Stomach smooth muscle (tissue), 2 donors: ENCODE data around the gene RAB17.

Source experiments
- H3K27ac ChIP-seq: one replicate; pipeline ENCODE4 v1.7.0; 2013; ENCODE audit warnings: mild to moderate bottlenecking, low read length, inconsistent platforms
- H3K27me3 ChIP-seq, 2 donors: one replicate each; pipeline ENCODE4 v1.7.0; 2013; ENCODE audit warnings: low read length in 2 of 2; ENCODE audit not compliant: insufficient read depth in 2 of 2, control insufficient read depth in 1 of 2
- H3K36me3 ChIP-seq, 2 donors: one replicate each; pipeline ENCODE4 v1.7.0; 2013; ENCODE audit warnings: low read length in 2 of 2; ENCODE audit not compliant: control insufficient read depth in 2 of 2, insufficient read depth in 2 of 2
- H3K4me1 ChIP-seq: one replicate; pipeline ENCODE4 v1.7.0; 2013; ENCODE audit warnings: low read length; ENCODE audit not compliant: control insufficient read depth, insufficient read depth
- H3K4me3 ChIP-seq, 2 donors: one replicate each; pipeline ENCODE4 v1.7.0; 2013; ENCODE audit warnings: low read length in 2 of 2
- H3K9ac ChIP-seq, 2 donors: one replicate each; pipeline ENCODE4 v1.7.0; 2013; ENCODE audit warnings: low read length in 2 of 2, mild to moderate bottlenecking in 1 of 2
- H3K9me3 ChIP-seq, 2 donors: one replicate each; pipeline ENCODE4 v1.7.0; 2013; ENCODE audit warnings: low read length in 2 of 2; ENCODE audit not compliant: control insufficient read depth in 2 of 2
- donor health status: healthy.
- donor health status: Pancreatic carcinoma.

RAB17 gene

DNA sequence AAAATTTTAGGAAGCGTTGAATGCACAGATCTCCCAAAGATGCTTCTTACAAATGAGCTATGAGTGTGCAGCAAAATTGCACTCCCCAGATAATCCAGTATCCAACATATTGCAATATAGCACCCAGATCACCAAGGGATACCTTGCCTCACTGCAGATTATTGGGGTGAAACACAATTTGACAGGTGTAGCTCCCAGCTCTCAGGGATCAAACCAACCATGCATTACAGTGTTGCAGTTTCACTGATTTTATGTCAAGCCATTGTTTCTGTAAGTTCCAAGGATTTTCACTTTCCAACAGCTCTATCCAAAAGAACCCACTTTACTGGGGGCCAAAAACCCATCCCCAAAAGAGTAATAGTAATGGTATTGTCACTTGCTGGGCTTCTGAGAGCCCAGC, 35.0 kb downstream of the RAB17 start:
- H3K4me3 ChIP-seq, result no peak overlapping the region
- peaks cover 18% of the 10 kb centered on the region for H3K4me1 ChIP-seq
- H3K27ac ChIP-seq, result no peak overlapping the region
- no peaks in the 10 kb centered on the region for H3K27me3 ChIP-seq
- no peaks in the 10 kb centered on the region for H3K36me3 ChIP-seq
- peaks cover 3 to 4% of the 10 kb centered on the region in 2 donors for H3K9me3 ChIP-seq
- no peak overlapping the region for H3K9ac ChIP-seq

DNA sequence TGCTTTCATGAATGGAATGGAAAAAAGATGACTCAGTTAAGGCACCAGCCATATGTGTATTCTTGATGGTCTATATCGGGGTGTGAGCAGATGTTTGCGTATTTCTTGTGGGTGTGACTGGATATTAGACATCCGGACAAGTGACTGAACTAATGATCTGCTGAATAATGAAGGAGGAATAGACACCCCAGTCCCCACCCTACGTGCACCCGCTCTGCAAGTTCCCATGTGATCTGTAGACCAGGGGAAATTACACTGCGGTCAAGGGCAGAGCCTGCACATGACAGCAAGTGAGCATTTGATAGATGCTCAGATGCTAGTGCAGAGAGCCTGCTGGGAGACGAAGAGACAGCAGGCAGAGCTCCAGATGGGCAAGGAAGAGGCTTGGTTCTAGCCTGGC, 36.6 kb downstream of the RAB17 start:
- peaks cover 3 to 4% of the 10 kb centered on the region in 2 donors for H3K9me3 ChIP-seq
- H3K4me1 ChIP-seq, result peaks cover 13% of the 10 kb centered on the region
- no peaks in the 10 kb centered on the region for H3K36me3 ChIP-seq
- no peaks in the 10 kb centered on the region for H3K27me3 ChIP-seq
- H3K27ac ChIP-seq, result no peak overlapping the region
- no peak overlapping the region for H3K4me3 ChIP-seq
- H3K9ac ChIP-seq, result no peak overlapping the region

DNA sequence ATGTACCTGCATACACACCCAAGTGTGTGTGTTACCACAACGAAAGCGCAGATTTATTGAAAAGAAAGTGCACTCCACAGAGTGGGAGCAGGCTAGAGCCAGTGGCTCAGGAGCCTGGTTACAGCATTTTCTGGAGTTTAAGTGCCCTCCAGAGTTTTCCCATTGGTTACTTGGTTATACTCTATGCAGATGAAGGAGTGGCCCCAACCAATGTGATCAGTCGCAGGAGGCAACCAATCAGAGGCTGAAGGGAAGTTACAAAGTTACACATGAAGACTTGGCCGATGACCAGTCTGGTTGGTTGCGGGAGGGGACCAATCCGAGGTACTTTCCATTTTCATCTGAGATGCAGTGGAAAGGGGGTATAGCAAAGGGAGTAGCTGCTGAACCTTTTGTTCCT, 37.6 kb downstream of the RAB17 start:
- no peaks in the 10 kb centered on the region for H3K27me3 ChIP-seq
- H3K9ac ChIP-seq, result no peak overlapping the region
- H3K36me3 ChIP-seq, result no peaks in the 10 kb centered on the region
- H3K9me3 ChIP-seq, result peaks cover 3 to 4% of the 10 kb centered on the region in 2 donors
- H3K27ac ChIP-seq, result no peak overlapping the region
- peaks cover 7% of the 10 kb centered on the region for H3K4me1 ChIP-seq
- H3K4me3 ChIP-seq, result no peak overlapping the region

DNA sequence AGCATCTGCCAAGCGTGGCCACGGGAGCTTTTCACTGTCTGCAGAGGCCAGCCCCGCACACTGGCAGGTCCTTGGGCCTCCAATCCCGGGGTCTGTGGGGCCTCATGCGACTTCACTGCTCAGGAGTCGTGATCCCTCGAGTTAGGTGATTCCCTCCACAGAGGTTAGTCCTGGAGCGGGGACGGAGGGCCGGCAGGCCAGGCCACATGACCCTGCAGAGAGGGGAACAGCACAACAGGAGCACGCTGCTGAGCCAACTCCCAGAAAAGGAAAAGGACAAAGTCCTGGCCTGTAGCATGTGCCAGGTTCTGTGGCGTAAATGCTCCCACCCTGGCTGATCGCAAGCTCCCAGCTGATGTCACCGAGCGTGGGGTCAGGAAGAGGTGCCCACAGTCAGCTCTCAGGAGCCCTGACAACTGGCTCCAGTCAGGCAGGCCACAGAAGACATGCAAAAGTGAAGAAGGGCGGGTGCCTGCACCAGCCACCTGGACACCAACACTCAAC, 39.4 kb downstream of the RAB17 start:
- no peaks in the 10 kb centered on the region for H3K36me3 ChIP-seq
- H3K9me3 ChIP-seq, result peaks cover 3 to 4% of the 10 kb centered on the region in 2 donors
- H3K9ac ChIP-seq, result no peak overlapping the region
- H3K4me1 ChIP-seq, result peaks cover 7% of the 10 kb centered on the region
- H3K27me3 ChIP-seq, result no peaks in the 10 kb centered on the region
- H3K27ac ChIP-seq, result no peak overlapping the region
- H3K4me3 ChIP-seq, result no peak overlapping the region

DNA sequence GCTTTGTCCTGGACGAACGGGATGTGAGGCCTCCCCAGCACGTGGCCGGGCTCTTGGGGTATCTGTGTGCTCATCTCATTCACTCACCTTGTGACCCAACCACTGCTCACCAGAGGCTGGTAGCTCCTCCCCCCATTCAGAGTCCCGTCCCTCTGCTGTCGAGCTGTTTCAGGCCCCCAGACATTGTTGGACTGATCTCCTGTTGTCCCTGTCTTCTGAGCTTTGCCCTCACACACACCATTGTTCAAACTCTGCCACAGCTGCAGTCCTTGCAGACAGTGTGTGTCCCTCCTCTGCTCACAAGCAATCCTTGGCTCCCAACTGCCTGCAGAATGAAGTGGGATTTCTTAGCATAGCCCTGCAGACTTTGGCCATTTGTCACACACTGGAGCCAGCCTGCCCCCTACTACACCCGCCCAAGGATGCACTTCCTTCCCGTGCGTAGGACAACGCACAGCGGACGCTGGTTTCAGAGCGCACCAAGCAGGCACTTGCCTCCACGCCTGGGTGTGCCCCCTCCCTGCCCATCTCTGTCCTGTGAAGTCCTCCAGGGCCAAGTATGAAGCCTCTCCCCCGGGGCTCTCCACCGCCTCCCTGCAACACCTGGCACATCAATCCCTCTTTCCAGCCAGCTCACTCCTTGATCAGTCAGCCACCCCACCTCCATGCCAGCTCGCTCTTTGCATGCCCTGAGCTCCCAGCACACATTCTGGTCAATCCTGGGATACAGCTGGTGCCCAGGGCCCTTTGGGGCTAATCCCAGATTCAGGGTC, 40.7 kb downstream of the RAB17 start:
- Histone ChIP-seq H3K4me1 (peaks cover 7% of the 10 kb centered on the region), H3K9me3 (no peaks in the 10 kb centered on the region), H3K9ac (no peak overlapping the region), H3K27me3 (no peaks in the 10 kb centered on the region), H3K4me3 (no peak overlapping the region), H3K27ac (no peak overlapping the region), H3K36me3 (no peaks in the 10 kb centered on the region)

DNA sequence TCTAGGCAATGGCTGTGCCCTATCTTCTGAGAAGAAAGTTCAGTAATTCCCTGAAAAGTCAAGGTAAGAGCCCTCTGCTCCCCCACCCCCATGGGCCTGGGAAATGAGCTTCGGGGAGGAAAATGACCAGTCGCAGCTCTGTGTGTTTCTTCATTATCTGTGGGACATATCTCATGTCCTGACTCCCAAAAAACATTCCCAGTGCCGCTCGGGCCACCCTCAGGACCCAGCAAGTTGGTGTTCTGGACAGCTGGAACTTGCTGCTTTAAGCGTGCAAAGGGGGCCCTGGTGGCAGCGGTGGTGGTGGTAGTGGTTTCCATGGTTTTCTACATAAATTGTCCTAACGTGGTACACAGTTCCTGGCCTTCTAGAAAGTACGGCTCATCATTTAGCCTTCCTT, 41.3 kb downstream of the RAB17 start:
- Histone ChIP-seq H3K4me1 (peaks cover 7% of the 10 kb centered on the region), H3K27me3 (no peaks in the 10 kb centered on the region), H3K9me3 (no peaks in the 10 kb centered on the region), H3K4me3 (no peak overlapping the region), H3K9ac (no peak overlapping the region), H3K27ac (no peak overlapping the region), H3K36me3 (no peaks in the 10 kb centered on the region)

DNA sequence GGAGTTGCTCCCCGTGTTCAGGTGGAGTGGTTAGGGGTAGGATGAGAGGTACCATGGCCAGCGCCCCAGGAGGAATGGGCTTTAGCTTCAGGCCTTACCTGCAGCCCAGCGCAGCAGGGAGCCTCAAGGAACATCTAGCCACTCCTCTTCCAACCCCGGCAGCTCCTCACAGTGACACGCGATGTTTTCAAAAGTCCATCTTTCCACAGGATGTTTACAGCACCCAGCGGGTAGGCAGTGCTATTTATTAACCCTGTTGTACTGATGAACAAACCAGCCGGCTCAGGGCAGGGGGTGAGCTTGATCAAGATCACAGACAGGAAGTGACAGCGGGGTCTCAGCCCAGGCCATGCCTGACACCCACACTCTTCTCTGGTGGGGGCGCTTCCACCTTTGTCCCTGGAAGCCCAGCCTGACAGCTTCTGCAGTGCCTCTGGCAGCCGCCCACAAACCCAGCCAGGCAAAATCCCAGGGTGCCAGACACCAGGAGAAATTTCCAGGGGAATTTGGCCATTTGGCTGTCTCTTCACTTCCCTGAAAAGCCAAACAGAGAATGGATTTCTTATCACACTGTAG, 42.6 kb downstream of the RAB17 start:
- Histone ChIP-seq H3K4me1 (peaks cover 7% of the 10 kb centered on the region), H3K4me3 (no peak overlapping the region), H3K27me3 (no peaks in the 10 kb centered on the region), H3K36me3 (no peaks in the 10 kb centered on the region), H3K9me3 (no peaks in the 10 kb centered on the region), H3K9ac (no peak overlapping the region), H3K27ac (no peak overlapping the region)

DNA sequence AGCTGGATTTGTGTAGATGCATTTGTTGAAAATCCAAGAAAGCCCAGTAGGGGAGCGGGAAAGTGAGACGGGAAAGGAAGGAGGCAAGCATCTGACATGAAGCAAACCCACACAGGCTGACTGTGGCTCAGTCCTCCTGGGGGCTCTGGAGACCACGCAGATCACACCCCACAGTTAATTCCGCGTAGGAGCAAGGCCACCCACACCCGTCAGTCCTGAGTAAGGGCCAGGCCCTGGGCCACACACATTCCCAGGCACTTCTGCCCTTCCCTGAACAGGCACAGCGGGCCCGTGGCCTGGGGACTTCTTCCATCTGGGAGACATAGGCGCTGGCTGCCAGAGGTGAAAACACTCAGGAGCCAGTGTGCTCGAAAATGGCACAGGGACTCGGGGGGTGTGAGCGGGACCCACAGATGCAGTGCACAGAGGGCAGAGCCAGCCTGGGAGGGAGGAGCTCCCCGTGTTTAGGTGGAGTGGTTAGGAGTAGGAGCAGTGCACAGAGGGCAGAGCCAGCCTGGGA, 43.6 kb downstream of the RAB17 start:
- Histone ChIP-seq H3K4me1 (peaks cover 7% of the 10 kb centered on the region), H3K9ac (no peak overlapping the region), H3K27me3 (no peaks in the 10 kb centered on the region), H3K9me3 (no peaks in the 10 kb centered on the region), H3K27ac (no peak overlapping the region), H3K36me3 (no peaks in the 10 kb centered on the region), H3K4me3 (no peak overlapping the region)

DNA sequence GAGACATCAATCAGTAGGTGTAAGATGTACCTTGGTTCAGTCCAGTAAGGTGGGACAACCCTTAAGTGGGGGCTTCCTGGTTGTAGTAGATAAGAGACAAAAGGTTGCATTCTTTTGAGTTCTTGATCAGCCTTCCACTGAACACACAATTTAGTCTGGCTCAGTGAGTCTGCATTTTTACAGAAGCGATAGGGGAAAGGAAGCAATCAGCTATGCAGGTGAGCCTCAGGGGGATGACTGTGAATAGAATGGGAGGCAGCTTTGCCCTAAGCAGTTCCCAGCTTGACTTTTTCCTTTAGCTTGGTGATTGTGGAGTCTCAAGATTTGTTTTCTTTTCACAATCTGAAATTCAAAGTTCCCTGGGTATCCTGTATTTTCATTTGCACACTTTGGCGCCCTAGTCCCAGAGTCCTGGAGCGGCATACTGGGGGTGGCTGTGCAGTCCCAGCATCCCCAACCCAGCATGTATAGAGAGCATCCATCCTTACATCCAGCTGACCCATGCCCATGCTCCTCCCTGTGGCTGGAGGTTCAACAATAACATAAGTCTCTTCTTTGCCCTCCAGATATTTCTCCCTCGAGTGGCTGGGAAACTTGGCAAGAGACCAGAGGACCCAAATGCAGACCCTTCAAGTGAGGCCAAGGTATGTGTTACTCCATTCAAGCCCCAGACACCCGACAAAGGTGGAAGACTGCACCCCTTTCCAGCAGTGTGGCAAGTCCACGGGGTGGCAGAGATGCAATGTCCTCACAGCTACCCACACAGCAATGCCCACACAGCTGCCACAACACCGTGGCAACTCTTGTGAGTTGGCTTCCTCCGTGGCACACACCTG, 44.3 kb downstream of the RAB17 start:
- Histone ChIP-seq H3K27ac (no peak overlapping the region), H3K9ac (no peak overlapping the region), H3K27me3 (no peaks in the 10 kb centered on the region), H3K9me3 (no peaks in the 10 kb centered on the region), H3K4me3 (no peak overlapping the region), H3K4me1 (peaks cover 5% of the 10 kb centered on the region), H3K36me3 (no peaks in the 10 kb centered on the region)

DNA sequence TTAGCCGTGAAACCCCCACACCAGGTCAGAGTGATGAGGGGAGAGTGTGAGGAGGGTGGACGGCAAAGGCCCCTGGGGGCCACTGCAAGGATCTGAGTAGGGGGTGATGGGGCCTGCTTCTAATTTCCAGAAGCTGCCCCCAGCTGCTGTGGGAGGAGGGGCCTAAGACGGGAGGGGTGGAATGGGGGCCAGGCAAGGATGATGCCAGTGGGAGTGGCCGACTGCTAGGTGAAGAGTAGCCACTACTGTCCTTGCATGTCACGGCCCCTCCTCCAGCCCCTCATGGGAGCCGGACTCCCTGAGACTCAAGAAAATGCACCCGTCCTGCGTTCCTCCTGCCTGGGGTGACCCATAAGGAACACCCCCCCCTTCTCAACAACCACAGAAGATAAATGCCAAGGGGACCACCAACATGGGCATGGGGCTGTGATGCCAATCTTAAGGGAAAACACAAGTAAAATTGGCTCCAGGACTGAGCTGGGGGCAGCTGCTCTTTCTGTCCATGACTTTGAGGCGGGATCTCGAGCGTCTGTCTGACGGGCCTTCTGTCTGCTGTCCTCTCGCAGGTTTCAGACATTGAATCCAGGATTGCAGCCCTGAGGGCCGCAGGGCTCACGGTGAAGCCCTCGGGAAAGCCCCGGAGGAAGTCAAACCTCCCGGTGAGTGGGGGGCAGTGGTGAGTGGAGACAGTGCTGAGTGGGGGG, 48.4 kb downstream of the RAB17 start:
- peaks cover 10% of the 10 kb centered on the region for H3K4me1 ChIP-seq
- H3K4me3 ChIP-seq, result no peak overlapping the region
- H3K9ac ChIP-seq, result no peak overlapping the region
- no peaks in the 10 kb centered on the region for H3K36me3 ChIP-seq
- H3K27ac ChIP-seq, result no peak overlapping the region
- no peaks in the 10 kb centered on the region for H3K9me3 ChIP-seq
- no peaks in the 10 kb centered on the region for H3K27me3 ChIP-seq
